Measurements from ENCODE around the gene VPS50.

DNA sequence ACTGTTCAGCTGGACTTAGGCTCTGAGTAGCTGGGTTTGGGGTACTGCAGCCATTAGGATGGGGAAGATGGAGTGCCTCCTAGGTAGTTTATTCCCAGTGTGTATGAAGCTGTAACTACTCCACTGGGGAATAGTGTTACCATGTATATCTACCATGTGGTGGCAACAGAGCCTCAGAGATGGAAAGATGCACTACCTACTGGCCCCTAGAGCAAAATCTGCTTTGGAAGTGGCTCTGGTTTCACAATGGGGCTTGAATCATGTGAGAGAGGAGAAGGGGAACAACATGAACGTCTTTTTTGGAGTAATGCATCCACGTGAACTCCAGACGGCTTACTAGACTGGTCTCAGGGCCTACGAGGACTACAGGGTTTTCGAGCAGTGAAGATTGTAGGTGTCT is 175.1 kb downstream of the VPS50 start:
- no peak for TF ChIP-seq CTCF (IDR thresholded peaks at IDR 0.05; ENCODE audit: low read depth, low read length)
- no peak for TF ChIP-seq POLR2A (IDR thresholded peaks at IDR 0.05; ENCODE audit: extremely low read depth, insufficient read length)
- TF ChIP-seq MAX (IDR thresholded peaks at IDR 0.05; ENCODE audit: low read depth, low read length) = no peak
- no peak for TF ChIP-seq MYC (IDR thresholded peaks at IDR 0.05; ENCODE audit: low read depth, low read length)

All from NB4 (cell line).